Stimulated activated CD4-positive, alpha-beta T cell treated with anti-CD3 and anti-CD28 coated beads, TNF-alpha, amount 100 ng/mL, for 4 hours (primary cell): Measurements from ENCODE around the gene ARHGAP25.

Experiments used
- DNase-seq, 3 experiments: peaks; one replicate each; pipeline ENCODE4 v3.0.0-alpha.2; 2020; ENCODE audit warnings: low read depth in 3 of 3

The ARHGAP25 gene

GRCh38 chr2:68860111-68860510, 125.5 kb downstream of the ARHGAP25 start:
- DNase-seq = no peak

GRCh38 chr2:68861330-68861729, 126.7 kb downstream of the ARHGAP25 start:
- DNase-seq = no peak

- no peak for DNase-seq
These were observed 128.3 kb downstream of the ARHGAP25 start for GRCh38 chr2:68862889-68863288.

- DNase-seq = no peak
These were observed 129.4 kb downstream of the ARHGAP25 start for GRCh38 chr2:68863996-68864395.

- DNase-seq = no peak
These were observed 130.5 kb downstream of the ARHGAP25 start for GRCh38 chr2:68865108-68865507.

GRCh38 chr2:68870215-68870614, 135.6 kb downstream of the ARHGAP25 start:
- DNase-seq = no peak

GRCh38 chr2:68871159-68871764, 136.7 kb downstream of the ARHGAP25 start, which contains the start of gene BMP10:
Gene BMP10 (minus strand): TSS chr2:68871397. CDS start chr2:68871358, 39 bp downstream.
- no peak for DNase-seq
